IMR-90 (cell line): ENCODE results near the gene ERCC4. TPM values are rescaled to one million over a fixed set of nuclear protein-coding genes. Genes with fewer than 3 reads are reported as not detected.

Experiments used
- ATAC-seq: fragments of 200-7000 bp; cut with Tn5 transposase; 2 replicates; pipeline ENCODE4 v1.9.1; 2020; ENCODE audit warnings: low read depth, mild to moderate bottlenecking, moderate library complexity
- BruUV-seq: library from RNA; stranded (reverse); fragments of 400-500 nt; replicated peaks from 2 replicates; lab custom pipeline; 2021; lab: Mats Ljungman, UMichigan
- CTCF ChIA-PET: fragments of 300-600 bp; formaldehyde crosslinking; extraction: SDS; loops from one replicate; lab custom pipeline; 2021; ENCODE audit warnings: antibody characterized with exemption; lab: Yijun Ruan, JAX
- POLR2A ChIA-PET: fragments of 300-600 bp; sonication (Branson Sonifier 250); formaldehyde crosslinking; loops from one replicate; lab custom pipeline; 2022; ENCODE audit warnings: antibody characterized with exemption; ENCODE audit not compliant: unreplicated experiment; lab: Charles Lee
- DNase-seq: peaks from one replicate; pipeline ENCODE4 v3.0.0; 2013
- H2AFZ ChIP-seq: replicated peaks from 2 replicates; pipeline ENCODE3; 2013; ENCODE audit warnings: low read length, mild to moderate bottlenecking; ENCODE audit not compliant: poor library complexity
- H2AK5ac ChIP-seq: 2 replicates; pipeline ENCODE4 v1.6.1; 2013; ENCODE audit warnings: low read depth, low read length, inconsistent platforms
- H2AK9ac ChIP-seq: replicated peaks from 2 replicates; pipeline ENCODE3; 2013; ENCODE audit warnings: mild to moderate bottlenecking, low read depth, low read length, moderate library complexity; ENCODE audit not compliant: poor library complexity
- H2BK120ac ChIP-seq: 2 replicates; pipeline ENCODE4 v1.6.1; 2013; ENCODE audit warnings: low read depth, low read length, inconsistent platforms
- H2BK15ac ChIP-seq: 3 replicates; pipeline ENCODE4 v1.6.1; 2013; ENCODE audit warnings: low read depth, low read length, inconsistent platforms
- H2BK20ac ChIP-seq: 2 replicates; pipeline ENCODE4 v1.6.1; 2013; ENCODE audit warnings: low read depth, mild to moderate bottlenecking, inconsistent platforms, low read length, moderate library complexity
- H2BK5ac ChIP-seq: 2 replicates; pipeline ENCODE4 v1.6.1; 2013; ENCODE audit warnings: mild to moderate bottlenecking, low read depth, low read length, inconsistent platforms; ENCODE audit not compliant: poor library complexity, severe bottlenecking
- H3K14ac ChIP-seq: replicated peaks from 2 replicates; pipeline ENCODE4 v1.6.1; 2013; ENCODE audit warnings: low read depth, low read length, inconsistent platforms
- H3K18ac ChIP-seq: 2 replicates; pipeline ENCODE4 v1.6.1; 2013; ENCODE audit warnings: low read depth, low read length, control low read depth
- H3K23ac ChIP-seq: 2 replicates; pipeline ENCODE4 v1.6.1; 2013; ENCODE audit warnings: low read depth, low read length, inconsistent platforms
- H3K27ac ChIP-seq: 2 replicates; pipeline ENCODE4 v1.5.1; 2013; ENCODE audit warnings: mild to moderate bottlenecking, control low read depth, low read length; ENCODE audit not compliant: insufficient read depth
- H3K27me3 ChIP-seq: 2 replicates; pipeline ENCODE4 v1.6.1; 2013; ENCODE audit warnings: low read length; ENCODE audit not compliant: control insufficient read depth, insufficient read depth
- H3K36me3 ChIP-seq: 2 replicates; pipeline ENCODE4 v1.6.1; 2013; ENCODE audit warnings: low read length, mixed read lengths; ENCODE audit not compliant: control insufficient read depth, insufficient read depth
- H3K4ac ChIP-seq: 2 replicates; pipeline ENCODE4 v1.6.1; 2013; ENCODE audit warnings: low read depth, low read length, inconsistent platforms
- H3K4me1 ChIP-seq: 2 replicates; pipeline ENCODE4 v1.6.1; 2013; ENCODE audit warnings: low read length, mixed read lengths; ENCODE audit not compliant: control insufficient read depth, insufficient read depth
- H3K4me2 ChIP-seq: 2 replicates; pipeline ENCODE4 v1.6.1; 2013; ENCODE audit warnings: low read depth, mild to moderate bottlenecking, control low read depth, low read length, moderate library complexity
- H3K4me3 ChIP-seq: 2 replicates; pipeline ENCODE4 v1.5.1; 2013; ENCODE audit warnings: low read depth, mild to moderate bottlenecking, control low read depth, low read length, moderate library complexity; ENCODE audit not compliant: insufficient read depth
- H3K56ac ChIP-seq: 2 replicates; pipeline ENCODE4 v1.6.1; 2013; ENCODE audit warnings: low read length, inconsistent platforms; ENCODE audit not compliant: insufficient read depth; ENCODE audit errors: extremely low read depth
- H3K79me1 ChIP-seq, 2 experiments: 2 replicates each; pipeline ENCODE4 v1.6.1; 2013; ENCODE audit warnings: low read length in 2 of 2, inconsistent platforms in 1 of 2, low read depth in 1 of 2
- H3K9ac ChIP-seq: 2 replicates; pipeline ENCODE4 v1.6.1; 2013; ENCODE audit warnings: low read depth, low read length, control low read depth
- H3K9me1 ChIP-seq: 2 replicates; pipeline ENCODE4 v1.6.1; 2013; ENCODE audit warnings: low read length, inconsistent platforms; ENCODE audit not compliant: insufficient read depth
- H3K9me3 ChIP-seq: 2 replicates; pipeline ENCODE4 v1.6.1; 2013; ENCODE audit warnings: low read length; ENCODE audit not compliant: control insufficient read depth, insufficient read depth
- H4K20me1 ChIP-seq: 2 replicates; pipeline ENCODE4 v1.6.1; 2013; ENCODE audit warnings: low read length, inconsistent platforms; ENCODE audit not compliant: insufficient read depth
- H4K5ac ChIP-seq: 2 replicates; pipeline ENCODE4 v1.6.1; 2013; ENCODE audit warnings: mild to moderate bottlenecking, low read depth, low read length, control low read depth
- H4K8ac ChIP-seq, 2 experiments: 2 replicates each; pipeline ENCODE4 v1.6.1; 2013; ENCODE audit warnings: low read depth in 2 of 2, low read length in 2 of 2, control low read depth in 1 of 2, inconsistent platforms in 1 of 2
- H4K91ac ChIP-seq: 2 replicates; pipeline ENCODE4 v1.6.1; 2013; ENCODE audit warnings: low read depth, low read length, inconsistent platforms; ENCODE audit not compliant: insufficient read depth
- BHLHE40 ChIP-seq: fragments of 150-350 bp; IDR thresholded peaks from 2 replicates; pipeline ENCODE4 v1.6.1; 2016; ENCODE audit warnings: mild to moderate bottlenecking, low read depth, low read length
- CEBPB ChIP-seq: IDR thresholded peaks from 2 replicates; pipeline ENCODE4 v1.6.1; 2012; ENCODE audit warnings: low read depth, low read length, improper control_type of control experiment
- CTCF ChIP-seq: conservative IDR thresholded peaks from 2 replicates; pipeline ENCODE4 v1.5.1; 2012; ENCODE audit warnings: mild to moderate bottlenecking, low read depth, low read length, improper control_type of control experiment
- ELK1 ChIP-seq: fragments of 150-350 bp; IDR thresholded peaks from 2 replicates; pipeline ENCODE4 v1.6.1; 2016; ENCODE audit warnings: low read depth, mild to moderate bottlenecking, low read length, moderate library complexity, borderline replicate concordance
- FOS ChIP-seq: fragments of 150-350 bp; IDR thresholded peaks from 2 replicates; pipeline ENCODE4 v1.6.1; 2016; ENCODE audit warnings: low read depth, low read length
- MAFK ChIP-seq: IDR thresholded peaks from 2 replicates; pipeline ENCODE4 v1.6.1; 2012; ENCODE audit warnings: low read depth, low read length, improper control_type of control experiment
- MAZ ChIP-seq: IDR thresholded peaks from 2 replicates; pipeline ENCODE4 v1.6.1; 2012; ENCODE audit warnings: low read depth, mild to moderate bottlenecking, low read length, improper control_type of control experiment, moderate library complexity, borderline replicate concordance
- NFE2L2 ChIP-seq: fragments of 150-350 bp; IDR thresholded peaks from 2 replicates; pipeline ENCODE4 v1.6.1; 2016; ENCODE audit warnings: low read depth, mild to moderate bottlenecking, low read length
- RCOR1 ChIP-seq: IDR thresholded peaks from 2 replicates; pipeline ENCODE4 v1.6.1; 2012; ENCODE audit warnings: mild to moderate bottlenecking, low read length, improper control_type of control experiment; ENCODE audit not compliant: insufficient replicate concordance
- RFX5 ChIP-seq: IDR thresholded peaks from 2 replicates; pipeline ENCODE4 v1.8.0; 2012; ENCODE audit warnings: low read depth, mild to moderate bottlenecking, low read length, moderate library complexity
- SMC3 ChIP-seq: fragments of 150-350 bp; IDR thresholded peaks from 2 replicates; pipeline ENCODE4 v1.6.1; 2016; ENCODE audit warnings: low read depth, mild to moderate bottlenecking, antibody characterized with exemption, low read length, moderate library complexity
- USF2 ChIP-seq: fragments of 150-350 bp; IDR thresholded peaks from 2 replicates; pipeline ENCODE4 v1.6.1; 2017; ENCODE audit warnings: mild to moderate bottlenecking, antibody characterized with exemption, low read length, low read depth
- WGBS, 2 experiments: methylation state at CpG; one replicate each; pipeline versions ENCODE4 v1.1.5 to v1.1.7; 2013; ENCODE audit warnings: missing lambda C conversion rate in 2 of 2; ENCODE audit not compliant: insufficient read length in 1 of 2; ENCODE audit errors: extremely low coverage in 2 of 2; 5-methylcytosine and 5-hydroxymethylcytosine counted together
- dilution Hi-C: fragments of 300-500 bp; cut with HindIII; formaldehyde crosslinking; loops from one replicate; pipeline ENCODE4 v1.14.3; 2018; ENCODE audit warnings: low sequenced_read_pairs; ENCODE audit not compliant: unreplicated experiment
- in situ Hi-C: fragments of 300-500 bp; cut with MboI; formaldehyde crosslinking; loops from 3 replicates; pipeline ENCODE4 v1.14.3; 2019; ENCODE audit warnings: low sequenced_read_pairs, inconsistent platforms, mixed read lengths
- intact Hi-C: fragments of 100-400 bp; cut with micrococcal nuclease; formaldehyde crosslinking; loops from 2 replicates; pipeline ENCODE4 v1.10.0; 2022
- polyA plus RNA-seq, 3 experiments: library from polyadenylated mRNA; depleted of rRNA; stranded (reverse); fragments of >200 nt; gene quantifications; 2 replicates each; pipeline ENCODE4 v1.2.3, GENCODE V29; 2012; ENCODE audit warnings: low replicate concordance in 1 of 3
- total RNA-seq: library from RNA; depleted of rRNA; stranded (reverse); fragments of >200 nt; gene quantifications from 2 replicates; pipeline ENCODE4 v1.2.3, GENCODE V29; 2012

ERCC4 gene
- total and polyA plus RNA-seq, 2 of the 4 experiments (the other 2 are of a cell fraction), result 2.9 to 19.2 TPM

- Histone ChIP-seq H3K18ac (no peak overlapping the region), H4K5ac (no peak overlapping the region), H3K9me3 (no peaks in the 10 kb centered on the region), H2AK9ac (no peak overlapping the region), H3K27ac (no peak overlapping the region), H3K23ac (no peak overlapping the region), H2BK15ac (no peak overlapping the region), H3K4me1 (peaks cover 5% of the 10 kb centered on the region), H3K9me1 (peaks cover 8% of the 10 kb centered on the region), H4K20me1 (peaks cover 4% of the 10 kb centered on the region), H3K4ac (no peak overlapping the region), H3K14ac (no peak overlapping the region), H3K56ac (no peak overlapping the region), H2BK5ac (no peak overlapping the region), H2AFZ (no peak overlapping the region), H2AK5ac (no peak overlapping the region), H4K8ac (no peak overlapping the region), H4K91ac (no peak overlapping the region), H3K9ac (no peak overlapping the region), H3K36me3 (peaks cover 5% of the 10 kb centered on the region; the same call in 1 of the 2 replicates), H2BK120ac (no peak overlapping the region), H3K27me3 (no peaks in the 10 kb centered on the region), H3K79me1 (no peaks in the 10 kb centered on the region), H3K4me2 (no peak overlapping the region), H3K4me3 (no peak overlapping the region), H2BK20ac (no peak overlapping the region)
- ChIA-PET POLR2A (no interaction called here), CTCF (no interaction called here)
- DNase-seq (no peak), ATAC-seq (no peak)
- no TSS peak for BruUV-seq
- no peak for TF ChIP-seq CTCF
- no peak for TF ChIP-seq MAZ
- TF ChIP-seq CEBPB, result no peak
- TF ChIP-seq NFE2L2, result no peak
- no peak for TF ChIP-seq USF2
- TF ChIP-seq SMC3, result no peak
- no peak for TF ChIP-seq FOS
- no peak for TF ChIP-seq RFX5
- TF ChIP-seq RCOR1, result no peak
- TF ChIP-seq BHLHE40, result no peak
- TF ChIP-seq ELK1, result no peak
- TF ChIP-seq MAFK, result no peak
- in situ Hi-C loops, result no loop called here
- WGBS, 2 experiments, result no CpG with 5 or more reads among the region's 2 CpGs
- intact Hi-C loops, result loop anchor here (10.0 kb wide), 1 partner anchor 111 kb away; no protein-coding TSS in a partner anchor
- dilution Hi-C loops, result no loop called here
Measured at GRCh38 chr16:13953501-13953900, 33.5 kb downstream of the ERCC4 start.
